ENCODE measurements around the gene SLCO4A1.

GRCh38 chr20:62606551-62607201, 35.6 kb upstream of the SLCO4A1 start:
- TF ChIP-seq CTCF (IDR thresholded peaks at IDR 0.05) (no peak), POLR2A (IDR thresholded peaks at IDR 0.05) (no peak), EP300 (IDR thresholded peaks at IDR 0.05) (peak in 1 of 2 donors; percentile 27)
